ENCODE results near the gene PRKN.

Gene PRKN

DNA sequence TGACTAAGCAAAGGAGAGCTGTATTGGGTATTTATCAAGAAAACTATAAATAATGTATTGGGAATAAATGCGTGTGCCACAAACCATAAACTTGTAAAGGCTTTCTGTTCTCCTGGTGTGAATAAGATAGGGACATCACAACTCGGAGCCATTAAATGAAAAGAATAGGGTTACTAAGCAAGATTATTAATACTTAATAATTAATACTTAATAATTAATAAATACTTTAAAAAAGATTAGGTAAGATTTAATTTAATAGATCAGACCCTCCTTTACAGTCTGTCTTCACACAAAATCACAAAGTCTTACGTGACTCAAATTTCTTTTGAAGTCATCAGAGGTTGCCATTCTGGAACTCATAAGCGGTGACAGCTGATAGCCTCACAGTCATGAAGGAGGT is 648.9 kb downstream of the PRKN start:
- DNase-seq (ENCODE audit: low read depth in 2 of 3, low spot score in 1 of 3) = no peak

DNA sequence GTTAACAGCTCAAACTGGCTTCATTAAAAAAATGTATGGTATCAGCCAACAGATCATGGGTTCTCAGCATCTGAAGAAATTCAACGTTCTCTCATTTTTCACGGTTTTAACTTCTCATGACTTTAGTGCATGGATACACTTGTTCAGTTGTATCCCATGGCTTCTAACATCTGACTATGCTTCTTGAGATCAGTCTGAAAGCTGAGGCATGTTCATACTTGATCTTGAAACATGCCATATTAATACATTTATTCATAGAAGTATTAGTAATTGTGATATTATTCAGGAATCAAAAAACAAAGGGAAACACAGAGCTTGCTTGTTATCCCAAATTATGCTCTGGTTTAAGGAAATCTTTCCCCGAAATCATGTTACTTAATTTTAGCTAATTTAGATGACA is 649.4 kb downstream of the PRKN start:
- DNase-seq (ENCODE audit: low read depth in 2 of 3, low spot score in 1 of 3) = no peak

DNA sequence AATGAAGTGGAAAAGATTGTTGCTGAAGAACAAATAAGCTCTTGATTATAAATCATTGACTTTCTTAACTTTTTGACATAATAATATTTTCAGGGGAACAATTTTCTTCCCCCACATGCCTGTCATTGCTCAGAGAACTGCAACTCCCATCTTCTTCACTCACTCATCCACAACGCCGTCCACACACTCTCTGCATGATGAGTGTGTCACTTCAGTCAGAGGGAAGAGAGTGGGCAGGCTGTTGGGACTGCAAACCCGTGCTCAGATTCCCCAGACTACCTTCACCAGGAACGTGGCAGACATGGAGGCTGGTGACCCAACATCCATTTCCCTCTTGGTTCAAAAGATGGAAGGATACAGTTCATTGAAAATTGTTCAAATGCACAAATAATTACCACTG is 650.8 kb downstream of the PRKN start:
- no peak for DNase-seq (ENCODE audit: low read depth in 2 of 3, low spot score in 1 of 3)

DNA sequence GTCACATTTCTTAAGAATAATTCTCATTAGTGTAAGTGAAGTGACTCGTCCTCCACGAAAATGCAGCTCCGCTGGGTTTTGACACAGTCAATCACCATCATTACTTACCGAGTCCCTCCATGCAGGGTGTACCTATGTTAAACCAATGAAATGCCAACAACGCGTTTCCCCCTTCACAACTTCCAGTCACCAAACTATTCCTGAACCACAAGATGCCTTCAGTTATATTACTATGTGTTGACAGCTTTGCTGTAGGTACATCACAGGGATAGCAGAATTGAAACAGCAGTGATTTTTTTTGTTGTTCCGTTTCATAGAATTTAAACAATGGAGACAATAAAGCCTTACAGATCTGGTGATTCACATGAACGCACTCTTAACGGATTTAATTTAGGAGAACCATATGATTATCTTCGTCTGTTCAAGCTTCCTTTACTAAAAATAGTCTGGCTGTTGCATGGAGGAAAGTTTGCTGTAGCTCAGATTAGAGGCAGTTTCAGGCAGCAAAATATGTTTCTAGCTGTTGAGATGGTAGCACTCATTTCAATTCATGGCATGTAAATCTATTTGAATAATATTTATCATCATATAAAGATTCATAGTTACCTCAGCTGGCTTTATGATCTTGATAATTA is 652.8 kb downstream of the PRKN start:
- no peak for DNase-seq (ENCODE audit: low read depth in 2 of 3, low spot score in 1 of 3)

DNA sequence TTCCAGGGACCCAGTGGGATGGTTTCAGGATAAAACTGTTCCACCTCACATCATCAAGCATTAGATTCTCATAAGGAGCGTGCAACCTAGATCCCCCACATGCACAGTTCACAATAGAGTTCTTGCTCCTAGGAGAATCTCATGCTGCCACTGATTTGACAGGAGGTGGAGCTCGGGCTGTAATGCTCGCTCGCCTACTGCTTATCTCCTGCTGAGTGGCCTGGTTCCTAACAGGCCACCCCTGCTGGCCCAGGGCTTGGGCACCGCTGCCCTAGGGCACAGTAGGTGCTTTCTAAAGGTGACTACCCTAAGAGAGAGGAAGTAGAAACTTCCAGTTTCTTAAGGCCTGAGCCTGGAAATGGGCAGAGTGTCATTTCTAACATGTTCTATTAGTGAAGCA is 656.9 kb downstream of the PRKN start:
- no peak for DNase-seq (ENCODE audit: low read depth in 2 of 3, low spot score in 1 of 3)

DNA sequence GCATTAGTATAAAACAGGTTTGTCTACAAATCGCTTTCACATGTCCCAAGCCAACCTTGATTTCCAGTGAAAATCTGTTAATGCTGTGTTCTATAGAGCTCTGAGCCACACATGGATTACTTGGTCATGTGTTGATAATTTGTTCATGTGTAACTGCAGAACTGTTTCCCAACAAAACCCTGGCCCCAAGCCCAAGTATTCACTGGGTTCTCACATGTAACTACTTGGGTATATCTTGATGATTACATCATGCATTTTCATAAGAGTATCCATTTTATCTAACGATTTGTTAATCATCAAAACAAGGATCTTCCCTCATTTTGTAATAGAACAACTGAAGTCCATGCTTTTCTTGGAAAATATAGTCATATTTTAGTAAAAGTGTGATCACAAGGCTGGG is 657.6 kb downstream of the PRKN start:
- DNase-seq (ENCODE audit: low read depth in 2 of 3, low spot score in 1 of 3) = no peak

DNA sequence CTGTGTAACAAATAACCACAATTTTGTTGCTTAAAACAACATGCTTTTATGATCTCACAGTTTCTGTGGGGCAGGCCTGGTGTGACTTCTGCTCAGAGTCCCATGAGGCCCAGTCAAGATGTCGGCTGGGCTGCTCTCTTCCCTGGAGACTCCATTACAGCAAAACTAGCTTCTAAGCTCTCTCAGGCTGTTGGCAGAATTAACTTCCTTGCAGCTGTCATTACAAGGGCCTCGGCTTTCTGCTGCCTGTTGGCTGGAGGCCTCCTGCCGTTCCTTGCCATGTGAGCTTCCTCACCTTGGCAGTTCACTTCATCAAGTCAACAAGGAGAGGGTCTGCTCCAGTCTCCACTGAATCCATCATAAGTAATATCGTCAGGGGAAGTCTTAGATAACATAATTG is 659.2 kb downstream of the PRKN start:
- no peak for DNase-seq (ENCODE audit: low read depth in 2 of 3, low spot score in 1 of 3)

DNA sequence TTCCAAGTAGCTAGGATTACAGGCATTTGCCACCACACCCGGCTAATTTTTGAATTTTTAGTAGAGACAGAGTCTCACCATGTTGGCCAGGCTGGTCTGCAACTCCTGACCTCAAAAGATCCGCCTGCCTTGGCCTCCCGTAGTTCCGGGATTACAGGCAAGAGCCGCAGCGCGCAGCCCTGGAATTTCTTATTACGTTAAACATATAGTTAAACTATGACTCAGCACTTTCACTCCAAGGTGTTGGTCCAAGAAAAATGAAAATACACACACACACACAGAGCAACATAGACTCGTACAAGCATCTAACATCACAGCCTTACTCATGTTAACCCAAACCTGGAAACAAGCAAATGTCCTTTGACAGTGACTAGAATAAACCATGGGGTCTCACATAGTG is 663.9 kb downstream of the PRKN start:
- no peak for DNase-seq (ENCODE audit: low read depth in 2 of 3, low spot score in 1 of 3)

DNA sequence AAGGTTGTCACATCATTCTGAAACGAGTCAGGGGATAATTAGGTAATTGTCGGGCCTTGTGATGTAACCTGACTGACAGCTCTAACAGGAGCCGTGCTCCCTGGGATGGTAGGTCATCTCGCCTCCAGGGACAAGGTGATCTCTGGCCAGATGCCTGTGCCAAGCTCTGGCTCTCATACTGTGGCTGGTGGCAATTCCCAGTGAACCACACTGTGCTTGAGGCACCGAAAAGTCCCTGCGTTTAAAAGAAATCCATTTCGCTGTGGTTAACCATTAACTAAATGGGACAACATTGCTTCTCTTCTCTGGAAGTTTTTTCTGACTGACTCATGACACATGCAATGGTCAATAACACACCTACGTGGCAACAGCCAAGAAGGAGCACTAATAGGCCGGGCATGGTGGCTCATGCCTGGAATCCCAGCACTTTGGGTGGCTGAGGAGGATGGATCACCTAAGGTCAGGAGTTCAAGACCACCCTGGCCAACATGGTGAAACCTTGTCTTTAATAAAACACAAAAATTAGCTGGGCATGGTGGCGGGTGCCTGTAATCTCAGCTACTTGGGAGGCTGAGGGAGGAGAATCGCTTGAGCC is 669.2 kb downstream of the PRKN start:
- DNase-seq (ENCODE audit: low read depth in 2 of 3, low spot score in 1 of 3) = no peak

DNA sequence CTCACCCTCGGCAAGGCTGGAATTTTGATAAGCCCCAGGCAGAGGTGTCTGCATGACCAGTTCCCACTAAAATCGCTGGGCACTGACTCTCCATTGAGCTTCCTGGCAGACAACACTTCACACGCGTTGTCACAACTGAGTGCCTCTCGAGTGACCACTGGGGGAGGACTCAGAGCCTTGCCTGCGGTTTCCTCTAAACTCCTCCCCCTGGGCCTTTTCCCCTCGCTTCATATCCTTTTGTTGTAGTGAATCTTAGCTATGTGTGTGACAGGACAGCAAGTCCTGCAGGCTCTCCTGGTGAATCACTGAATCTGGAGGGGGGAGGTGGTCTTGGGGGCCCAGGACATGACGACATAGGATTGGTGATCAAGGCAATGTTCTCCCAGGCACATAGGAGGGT is 670.8 kb downstream of the PRKN start:
- no peak for DNase-seq (ENCODE audit: low read depth in 2 of 3, low spot score in 1 of 3)

DNA sequence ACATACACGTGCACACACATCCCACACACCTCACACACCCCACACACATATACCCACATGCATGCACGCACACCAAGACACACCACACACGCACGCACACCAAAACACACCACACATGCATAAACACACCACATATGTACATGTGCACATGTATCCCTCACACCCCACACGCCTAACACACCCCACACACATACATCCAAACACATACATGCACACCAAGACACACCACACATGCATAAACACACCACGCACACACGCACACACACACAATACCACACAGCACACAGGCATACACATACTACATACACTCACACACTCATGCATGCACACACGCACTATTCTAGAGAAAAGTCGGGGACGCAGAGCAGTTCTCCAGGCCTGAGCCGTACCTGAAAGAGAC is 671.5 kb downstream of the PRKN start:
- no peak for DNase-seq (ENCODE audit: low read depth in 2 of 3, low spot score in 1 of 3)

DNA sequence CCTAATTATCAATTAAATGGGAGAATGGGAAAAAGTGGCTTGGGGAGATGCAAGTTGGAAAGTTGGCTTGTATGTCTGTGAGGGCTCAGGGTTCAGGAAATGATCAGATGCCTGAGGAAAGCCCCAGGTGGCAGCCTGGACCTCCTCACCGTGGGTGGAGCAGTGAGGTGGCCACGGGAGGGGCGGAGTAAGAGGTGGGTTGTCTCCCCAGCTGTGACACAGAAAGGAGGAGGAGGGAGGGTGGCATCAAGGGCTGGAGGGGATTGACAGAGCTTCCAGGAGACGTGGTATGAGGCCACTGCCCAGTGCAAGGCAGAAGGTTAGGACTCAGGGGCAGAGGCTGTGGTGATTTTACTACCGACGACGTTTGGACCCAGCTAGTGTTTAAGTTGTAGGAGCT is 672.2 kb downstream of the PRKN start:
- no peak for DNase-seq (ENCODE audit: low read depth in 2 of 3, low spot score in 1 of 3)

DNA sequence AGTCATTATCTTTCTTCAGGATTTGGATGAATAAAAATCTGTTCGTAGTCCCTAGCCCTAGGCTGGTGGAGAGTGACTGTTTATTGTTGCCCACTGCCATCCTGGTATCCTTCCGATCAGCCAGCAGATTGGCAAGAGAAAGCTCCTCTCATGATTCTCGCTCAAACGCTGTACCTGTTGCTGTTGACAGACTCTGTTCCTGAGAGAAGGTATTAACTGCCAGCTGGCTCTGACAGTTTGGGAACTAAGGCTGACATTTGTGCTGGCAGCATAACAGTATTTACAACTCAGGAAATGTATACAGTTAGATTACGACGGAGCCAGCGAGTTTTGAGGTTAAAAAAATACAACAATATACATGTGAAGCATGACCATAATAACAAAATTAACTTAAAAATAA is 674.5 kb downstream of the PRKN start:
- no peak for DNase-seq (ENCODE audit: low read depth in 2 of 3, low spot score in 1 of 3)

DNA sequence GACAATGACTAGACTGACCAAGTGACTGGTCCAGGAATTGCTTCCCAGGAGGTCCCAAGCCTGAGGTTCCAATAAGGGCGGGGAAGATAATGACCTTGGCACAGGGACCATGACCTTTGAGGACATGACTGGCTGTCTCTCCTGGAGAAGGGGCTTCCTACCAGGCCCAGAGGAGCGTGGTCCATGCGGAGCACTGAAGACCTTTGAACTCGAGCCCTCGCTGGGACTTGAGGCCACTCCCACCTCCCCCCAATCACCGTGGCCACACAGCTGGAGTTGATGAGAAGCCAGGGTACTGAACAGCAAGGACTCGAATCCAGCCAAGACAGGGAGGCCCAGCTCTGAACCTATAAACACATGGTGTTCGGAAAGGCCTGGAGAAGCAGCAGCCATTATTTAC is 677.0 kb downstream of the PRKN start:
- no peak for DNase-seq (ENCODE audit: low read depth in 2 of 3, low spot score in 1 of 3)

DNA sequence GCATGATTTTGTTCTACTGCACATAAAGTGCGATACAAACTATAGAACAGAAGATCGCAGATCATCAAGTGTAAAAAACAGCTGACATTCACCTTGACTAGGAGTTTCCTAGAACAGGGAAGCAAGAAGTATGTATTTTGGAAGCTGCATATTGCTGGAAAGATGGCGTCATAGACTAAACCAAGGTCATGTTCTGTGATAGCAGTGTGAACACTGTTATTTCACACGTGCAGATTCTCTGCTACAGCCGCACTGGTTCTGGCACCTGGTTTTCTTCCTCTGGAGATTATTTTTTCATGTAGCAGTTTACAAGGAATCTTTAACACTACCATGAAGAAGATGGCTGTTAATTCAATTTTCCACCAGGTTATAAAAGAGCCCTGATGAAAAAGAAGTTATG is 681.2 kb downstream of the PRKN start:
- no peak for DNase-seq (ENCODE audit: low read depth in 2 of 3, low spot score in 1 of 3)

DNA sequence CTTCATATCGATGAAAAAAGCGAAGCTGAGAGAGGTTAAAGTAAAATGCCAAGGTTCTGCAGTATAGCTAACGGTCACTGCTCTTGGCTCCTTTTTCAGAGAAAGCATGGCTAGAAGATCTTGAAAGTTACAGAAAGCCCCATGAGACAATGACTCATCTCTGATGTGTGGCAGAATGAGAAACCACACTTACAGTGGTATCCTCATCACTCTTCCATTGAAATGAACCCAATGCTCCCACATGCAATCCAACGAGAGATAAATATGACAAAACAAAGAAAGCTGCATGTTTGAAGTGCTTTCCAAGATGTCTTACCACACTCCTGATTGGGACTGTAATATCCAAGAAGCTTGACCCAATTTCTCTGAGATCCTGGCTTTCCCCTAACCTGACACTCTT is 694.9 kb downstream of the PRKN start:
- no peak for DNase-seq (ENCODE audit: low read depth in 2 of 3, low spot score in 1 of 3)

DNA sequence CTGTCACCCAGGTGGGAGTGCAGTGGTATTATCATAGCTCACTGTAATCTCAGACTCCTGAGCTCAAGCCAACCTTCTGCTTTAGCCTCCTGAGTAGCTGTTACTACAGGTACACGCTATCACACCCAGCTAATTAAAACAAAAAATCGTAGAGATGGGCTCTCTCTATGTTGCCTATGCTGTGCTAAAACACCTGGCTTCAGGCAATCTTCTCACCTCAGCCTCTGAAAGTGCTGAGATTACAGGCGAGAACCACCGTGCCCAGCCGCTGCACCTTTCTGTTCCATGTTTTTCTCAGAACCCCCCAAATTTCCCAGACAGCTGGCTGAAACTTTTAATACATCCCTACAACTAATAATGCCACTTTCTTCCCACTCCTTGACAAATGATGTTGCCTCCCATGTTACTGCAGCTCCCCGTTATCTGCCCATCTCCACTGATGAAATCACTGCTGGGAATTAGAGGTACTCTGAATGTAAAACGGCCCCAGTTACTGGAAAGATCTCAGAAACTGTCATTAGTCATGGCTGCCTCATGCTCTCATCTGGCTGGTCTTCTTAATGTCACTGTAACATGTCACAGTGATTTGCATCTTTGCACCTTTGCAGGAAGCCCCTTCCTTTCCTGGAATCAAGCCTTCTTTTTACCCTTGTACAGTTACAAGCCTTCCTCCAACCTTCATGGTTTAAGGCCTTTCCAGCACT is 697.5 kb downstream of the PRKN start:
- DNase-seq (ENCODE audit: low read depth in 2 of 3, low spot score in 1 of 3) = no peak

DNA sequence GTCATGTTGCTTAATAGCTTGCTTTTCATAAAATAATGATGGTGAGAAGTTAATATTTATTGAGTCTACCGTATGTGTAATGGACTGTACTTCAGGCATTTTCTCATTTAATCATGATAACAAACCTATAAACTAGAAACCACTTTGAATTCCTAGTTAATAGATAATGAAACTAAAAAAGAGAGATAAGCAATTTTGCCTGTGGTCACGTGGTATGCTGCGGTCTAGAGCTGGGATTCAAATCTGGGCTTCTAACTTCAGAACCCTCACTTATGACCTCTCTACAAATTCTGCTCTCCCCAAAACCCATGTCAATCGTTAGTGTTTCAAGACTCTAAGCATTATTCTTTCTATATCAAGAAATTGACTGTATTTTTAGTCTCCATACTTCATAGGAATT is 700.7 kb downstream of the PRKN start:
- no peak for DNase-seq (ENCODE audit: low read depth in 2 of 3, low spot score in 1 of 3)

DNA sequence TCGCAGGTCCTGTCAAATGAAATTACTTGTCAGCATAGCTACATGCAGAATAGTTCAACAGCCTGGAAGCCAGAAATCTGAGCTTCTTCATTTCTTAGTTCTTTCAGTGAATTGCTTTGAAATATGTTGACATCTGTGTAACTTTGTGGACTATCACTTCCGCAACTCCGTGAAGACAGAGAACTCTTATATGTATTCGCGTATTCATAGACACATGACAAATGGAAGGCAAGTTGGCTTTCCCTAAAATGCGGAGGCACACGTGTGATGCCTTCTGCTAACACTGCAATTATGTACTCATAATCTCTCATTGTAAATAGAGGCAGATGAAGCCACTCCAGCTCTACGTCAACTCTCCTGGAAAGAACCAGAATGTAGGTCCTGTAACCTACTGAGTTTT is 701.5 kb downstream of the PRKN start:
- DNase-seq (ENCODE audit: low read depth in 2 of 3, low spot score in 1 of 3) = no peak

DNA sequence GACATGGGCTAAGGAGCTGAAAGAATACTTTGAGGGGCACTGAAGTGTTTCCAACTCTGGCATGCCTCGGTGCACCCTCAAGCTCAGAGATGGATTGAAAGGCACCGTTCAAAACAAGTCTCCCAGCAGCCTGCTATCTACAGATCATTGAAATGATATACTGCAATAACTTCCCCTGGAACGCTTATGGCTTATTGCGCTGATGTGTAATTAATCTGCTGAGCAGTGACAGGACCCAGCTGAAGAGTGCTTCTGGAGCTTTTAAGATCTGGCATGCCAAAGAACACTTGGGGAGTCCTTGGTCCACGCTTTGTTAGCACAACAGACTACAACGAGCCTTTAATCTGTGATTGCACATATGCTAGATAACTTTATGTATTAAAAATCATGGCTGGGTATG is 708.2 kb downstream of the PRKN start:
- no peak for DNase-seq (ENCODE audit: low read depth in 2 of 3, low spot score in 1 of 3)

DNA sequence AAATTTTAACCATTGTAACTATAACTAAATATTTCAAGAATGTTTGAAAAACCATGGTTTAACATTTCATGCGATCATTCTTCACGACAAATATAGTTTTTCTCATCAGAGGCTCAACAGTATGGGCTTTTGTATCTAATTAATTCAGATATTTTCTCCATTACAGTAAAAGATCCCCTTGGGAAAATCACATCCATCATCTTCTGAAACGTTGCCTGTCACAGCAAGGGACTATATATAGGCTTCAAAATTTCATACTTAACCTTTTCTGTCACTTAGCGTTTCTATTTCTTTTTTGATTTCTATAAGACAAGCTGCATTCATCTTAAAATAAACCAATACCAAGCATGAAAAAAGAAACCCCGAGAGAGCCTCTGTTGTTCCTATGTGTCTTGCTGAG is 710.0 kb downstream of the PRKN start:
- no peak for DNase-seq (ENCODE audit: low read depth in 2 of 3, low spot score in 1 of 3)

DNA sequence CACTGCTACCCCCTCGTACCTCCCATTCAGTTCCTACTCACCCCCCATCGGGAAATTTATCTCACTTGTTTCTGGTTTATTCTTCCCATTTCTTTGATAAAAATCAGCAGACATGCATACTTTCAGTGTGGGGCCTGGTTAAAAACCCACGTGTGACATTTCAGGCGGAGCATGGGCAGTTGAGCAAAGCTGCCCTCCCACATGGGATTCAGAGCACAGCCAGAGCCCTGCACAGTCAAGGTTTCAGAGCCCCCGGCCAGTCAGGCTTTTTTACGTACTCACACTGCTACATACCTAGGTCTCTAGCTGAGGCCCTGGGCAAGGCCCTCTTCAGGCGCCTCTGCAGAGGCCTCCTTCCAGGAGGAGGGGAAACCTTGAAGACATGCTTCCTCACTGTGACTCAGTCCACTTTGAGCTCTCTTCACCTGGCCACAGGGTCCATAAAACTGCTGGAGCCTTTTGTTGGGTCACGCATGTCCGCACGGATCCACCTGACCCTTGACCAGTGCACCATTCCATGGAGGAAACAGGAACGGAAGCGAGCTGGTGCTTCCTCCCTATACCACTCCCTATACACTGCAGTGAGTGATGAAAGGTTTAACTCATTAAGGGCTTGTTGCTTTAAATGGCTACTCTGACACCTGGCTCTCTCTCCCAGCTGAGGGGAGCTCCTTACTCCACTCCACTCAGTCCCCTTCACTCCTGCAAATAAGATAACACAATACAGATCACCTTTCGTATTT is 713.3 kb downstream of the PRKN start:
- DNase-seq (ENCODE audit: low read depth in 2 of 3, low spot score in 1 of 3) = no peak
